Astrocyte (in vitro differentiated cells and primary cell): Measurements from ENCODE around the gene LIN52. TPM values are rescaled to one million over a fixed set of nuclear protein-coding genes. Genes with fewer than 3 reads are reported as not detected.

Source experiments
- DNase-seq: peaks from one replicate; pipeline ENCODE4 v3.0.0-alpha.2; 2010; ENCODE audit warnings: low read depth
- FAIRE-seq: peaks from 2 replicates; lab custom pipeline; 2011; peaks lifted over from hg19 to GRCh38; lab: Jason Lieb, UNC
- H2AFZ ChIP-seq: 2 replicates; pipeline ENCODE4 v1.6.0; 2012; ENCODE audit warnings: low read depth, low read length, inconsistent platforms
- H3K27ac ChIP-seq: 2 replicates; pipeline ENCODE4 v1.5.1; 2011; ENCODE audit warnings: low read depth, low read length, inconsistent platforms
- H3K27me3 ChIP-seq: 2 replicates; pipeline ENCODE4 v1.6.0; 2011; ENCODE audit warnings: low read length, inconsistent platforms; ENCODE audit not compliant: insufficient read depth
- H3K36me3 ChIP-seq: 2 replicates; pipeline ENCODE4 v1.5.1; 2011; ENCODE audit warnings: low read length, inconsistent platforms; ENCODE audit not compliant: insufficient read depth
- H3K4me1 ChIP-seq: 2 replicates; pipeline ENCODE4 v1.5.1; 2011; ENCODE audit warnings: low read length, inconsistent platforms; ENCODE audit not compliant: insufficient read depth
- H3K4me2 ChIP-seq: 2 replicates; pipeline ENCODE4 v1.6.0; 2012; ENCODE audit warnings: low read length, inconsistent platforms
- H3K4me3 ChIP-seq: 2 replicates; pipeline ENCODE4 v1.5.1; 2011; ENCODE audit warnings: low read depth, mild to moderate bottlenecking, low read length, inconsistent platforms; ENCODE audit not compliant: insufficient read depth
- H3K79me2 ChIP-seq: 2 replicates; pipeline ENCODE4 v1.6.0; 2012; ENCODE audit warnings: mild to moderate bottlenecking, low read length, inconsistent platforms; ENCODE audit not compliant: insufficient read depth
- H3K9ac ChIP-seq: 2 replicates; pipeline ENCODE4 v1.6.0; 2012; ENCODE audit warnings: mild to moderate bottlenecking, low read length, inconsistent platforms
- H3K9me3 ChIP-seq: 2 replicates; pipeline ENCODE4 v1.5.1; 2012; ENCODE audit warnings: low read depth, mild to moderate bottlenecking, low read length, inconsistent platforms; ENCODE audit not compliant: insufficient read depth
- H4K20me1 ChIP-seq: 2 replicates; pipeline ENCODE4 v1.6.0; 2012; ENCODE audit warnings: low read length, inconsistent platforms; ENCODE audit not compliant: insufficient read depth
- H3K27ac Mint-ChIP-seq: one replicate; pipeline ENCODE4 v1.8.0; 2021; ENCODE audit warnings: mild to moderate bottlenecking, mixed read lengths; ENCODE audit not compliant: unreplicated experiment
- H3K27me3 Mint-ChIP-seq: one replicate; pipeline ENCODE4 v1.8.0; 2021; ENCODE audit warnings: low read depth, mixed read lengths; ENCODE audit not compliant: unreplicated experiment
- H3K36me3 Mint-ChIP-seq: one replicate; pipeline ENCODE4 v1.8.0; 2021; ENCODE audit warnings: low read depth, mixed read lengths; ENCODE audit not compliant: unreplicated experiment
- H3K4me1 Mint-ChIP-seq: one replicate; pipeline ENCODE4 v1.8.0; 2021; ENCODE audit warnings: low read depth, mixed read lengths; ENCODE audit not compliant: unreplicated experiment
- H3K4me3 Mint-ChIP-seq: one replicate; pipeline ENCODE4 v1.8.0; 2021; ENCODE audit warnings: mild to moderate bottlenecking, moderate library complexity, mixed read lengths; ENCODE audit not compliant: unreplicated experiment
- H3K9me3 Mint-ChIP-seq: one replicate; pipeline ENCODE4 v1.8.0; 2021; ENCODE audit warnings: mild to moderate bottlenecking, mixed read lengths; ENCODE audit not compliant: unreplicated experiment
- CTCF ChIP-seq: IDR thresholded peaks from 2 replicates; pipeline ENCODE4 v1.5.1; 2011; ENCODE audit warnings: low read depth, mild to moderate bottlenecking, inconsistent platforms, low read length, moderate library complexity; ENCODE audit not compliant: insufficient read depth
- EZH2 ChIP-seq: IDR thresholded peaks from 2 replicates; pipeline ENCODE4 v1.6.1; 2012; ENCODE audit warnings: mild to moderate bottlenecking, low read length, inconsistent platforms; ENCODE audit not compliant: insufficient read depth
- total RNA-seq: library from RNA; stranded (reverse); gene quantifications from 2 replicates; pipeline ENCODE4 v1.2.1, GENCODE V29; 2021

LIN52 gene
- total RNA-seq, 1 donor from 2014 or later = 5.5 TPM

GRCh38 chr14:74219277-74220205 is 134.8 kb downstream of the LIN52 start:
- H4K20me1 ChIP-seq = no peaks in the 10 kb centered on the region
- no peaks in the 10 kb centered on the region for H3K4me1 Mint-ChIP-seq
- FAIRE-seq (no peak), DNase-seq (no peak)
- H3K36me3 Mint-ChIP-seq = peaks cover 2% of the 10 kb centered on the region
- H3K4me1 ChIP-seq = peaks cover 4% of the 10 kb centered on the region
- H3K9me3 Mint-ChIP-seq = no peaks in the 10 kb centered on the region
- H3K27ac Mint-ChIP-seq = no peak overlapping the region
- no peak overlapping the region for H3K4me3 Mint-ChIP-seq
- no peak for TF ChIP-seq EZH2
- TF ChIP-seq CTCF = no peak
- no peaks in the 10 kb centered on the region for H3K36me3 ChIP-seq
- H3K9ac ChIP-seq = no peak overlapping the region
- H3K79me2 ChIP-seq = no peaks in the 10 kb centered on the region
- H2AFZ ChIP-seq = no peak overlapping the region
- H3K9me3 ChIP-seq = no peaks in the 10 kb centered on the region
- no peak overlapping the region for H3K27ac ChIP-seq
- peaks cover 48% of the 10 kb centered on the region for H3K27me3 Mint-ChIP-seq
- H3K4me2 ChIP-seq = no peak overlapping the region
- H3K4me3 ChIP-seq = no peak overlapping the region
- H3K27me3 ChIP-seq = peaks cover 22% of the 10 kb centered on the region

GRCh38 chr14:74220991-74221390 is 136.2 kb downstream of the LIN52 start:
- DNase-seq = no peak
- no peak overlapping the region for H2AFZ ChIP-seq
- FAIRE-seq = no peak
- Mint-ChIP-seq H3K9me3 (no peaks in the 10 kb centered on the region), H3K27ac (no peak overlapping the region), H3K36me3 (peaks cover 2% of the 10 kb centered on the region), H3K27me3 (peaks cover 47% of the 10 kb centered on the region), H3K4me1 (no peaks in the 10 kb centered on the region), H3K4me3 (no peak overlapping the region)
- H3K9me3 ChIP-seq = no peaks in the 10 kb centered on the region
- TF ChIP-seq CTCF = no peak
- TF ChIP-seq EZH2 = no peak
- H3K36me3 ChIP-seq = no peaks in the 10 kb centered on the region
- no peak overlapping the region for H3K4me3 ChIP-seq
- H4K20me1 ChIP-seq = no peaks in the 10 kb centered on the region
- H3K9ac ChIP-seq = no peak overlapping the region
- no peak overlapping the region for H3K27ac ChIP-seq
- H3K79me2 ChIP-seq = no peaks in the 10 kb centered on the region
- H3K27me3 ChIP-seq = peaks cover 22% of the 10 kb centered on the region
- peaks cover 4% of the 10 kb centered on the region for H3K4me1 ChIP-seq
- H3K4me2 ChIP-seq = no peak overlapping the region

- Histone ChIP-seq H3K4me1 (peaks cover 4% of the 10 kb centered on the region), H2AFZ (no peak overlapping the region), H3K9me3 (no peaks in the 10 kb centered on the region), H3K27ac (no peak overlapping the region), H3K79me2 (no peaks in the 10 kb centered on the region), H3K9ac (no peak overlapping the region), H3K36me3 (no peaks in the 10 kb centered on the region), H3K4me2 (no peak overlapping the region), H3K27me3 (peaks cover 22% of the 10 kb centered on the region), H3K4me3 (no peak overlapping the region), H4K20me1 (no peaks in the 10 kb centered on the region)
- TF ChIP-seq EZH2 (no peak), CTCF (no peak)
- Mint-ChIP-seq H3K4me1 (no peaks in the 10 kb centered on the region), H3K27ac (no peak overlapping the region), H3K4me3 (no peak overlapping the region), H3K36me3 (peaks cover 2% of the 10 kb centered on the region), H3K27me3 (peaks cover 49% of the 10 kb centered on the region), H3K9me3 (no peaks in the 10 kb centered on the region)
- DNase-seq (no peak), FAIRE-seq (no peak)
Observed at GRCh38 chr14:74221741-74222140, 137.0 kb downstream of the LIN52 start.
